Urothelium cell line (cell line): ENCODE measurements around the gene MICB.
"Not testable (repeated sequence)": the region's sequence is repeated elsewhere in the genome, so short reads cannot be mapped to it uniquely, and the experiment has no call there.

Experiments used
- DNase-seq: peaks from one replicate; pipeline ENCODE4 v3.0.0; 2011; ENCODE audit warnings: low spot score, mixed read lengths
- FAIRE-seq: peaks from 2 replicates; lab custom pipeline; 2011; peaks lifted over from hg19 to GRCh38; lab: Jason Lieb, UNC

MICB gene

DNA sequence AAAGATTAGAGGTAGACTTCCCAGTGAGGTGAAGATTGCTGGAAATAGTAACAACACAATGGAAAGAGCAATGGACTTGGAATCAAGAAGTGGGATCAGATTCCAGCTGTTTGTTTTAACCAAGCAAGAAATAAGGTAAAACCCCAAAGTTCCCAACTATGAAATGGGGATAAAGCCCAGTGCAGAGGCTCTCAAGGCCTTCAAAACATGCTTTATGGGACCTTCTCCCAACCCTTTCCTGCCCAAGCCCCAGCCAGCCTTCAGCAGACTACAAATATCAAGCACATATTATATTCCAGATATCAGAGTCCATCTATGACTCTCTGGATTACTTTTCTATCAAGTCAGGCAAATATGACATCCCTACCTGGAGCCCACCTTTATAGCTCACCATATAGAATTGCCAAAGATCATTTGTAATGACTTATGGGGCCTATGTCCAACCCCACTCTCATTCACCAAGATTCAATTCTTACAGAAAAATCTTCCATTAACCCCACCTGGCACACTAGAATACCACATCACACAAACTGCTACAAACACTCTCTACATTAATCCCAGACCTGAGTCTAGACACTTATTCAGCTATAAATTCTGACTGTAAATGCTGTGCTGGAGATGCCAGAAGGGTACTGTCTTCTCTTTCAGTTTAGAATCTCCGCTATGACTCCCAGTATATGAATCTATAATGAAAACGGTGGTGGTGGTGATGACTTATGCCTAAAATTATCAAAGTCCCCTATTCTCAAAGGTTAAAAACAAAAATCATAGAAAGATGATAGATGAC, 37.8 kb downstream of the MICB start:
- no peak for FAIRE-seq
- DNase-seq, result no peak

DNA sequence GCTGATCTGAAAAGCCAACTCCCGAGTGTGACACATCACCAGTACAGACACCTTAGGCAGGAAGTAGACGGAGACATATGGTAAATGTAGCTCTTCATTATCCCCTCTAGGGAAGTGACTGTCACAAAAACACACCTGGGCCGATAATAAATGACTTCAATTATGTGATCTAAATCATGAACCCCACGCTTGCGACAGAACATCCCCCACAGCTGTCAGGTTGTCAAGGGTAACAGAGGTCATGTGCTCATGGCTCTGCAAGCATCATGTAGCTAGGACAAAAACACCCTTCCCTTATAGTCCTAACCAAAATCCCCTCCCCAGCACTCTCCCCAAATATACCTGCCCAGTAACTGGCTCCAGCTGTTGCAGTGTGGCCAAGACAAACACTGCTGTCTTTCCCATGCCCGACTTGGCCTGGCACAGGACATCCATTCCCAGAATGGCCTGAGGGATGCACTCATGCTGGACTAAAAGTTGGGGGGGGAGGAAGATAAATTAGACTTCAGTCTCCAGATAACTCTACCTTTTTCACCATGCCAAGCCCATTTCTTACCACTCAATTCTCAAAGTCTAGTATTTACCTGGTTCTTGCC, 41.0 kb downstream of the MICB start:
- FAIRE-seq (no peak), DNase-seq (no peak)

DNA sequence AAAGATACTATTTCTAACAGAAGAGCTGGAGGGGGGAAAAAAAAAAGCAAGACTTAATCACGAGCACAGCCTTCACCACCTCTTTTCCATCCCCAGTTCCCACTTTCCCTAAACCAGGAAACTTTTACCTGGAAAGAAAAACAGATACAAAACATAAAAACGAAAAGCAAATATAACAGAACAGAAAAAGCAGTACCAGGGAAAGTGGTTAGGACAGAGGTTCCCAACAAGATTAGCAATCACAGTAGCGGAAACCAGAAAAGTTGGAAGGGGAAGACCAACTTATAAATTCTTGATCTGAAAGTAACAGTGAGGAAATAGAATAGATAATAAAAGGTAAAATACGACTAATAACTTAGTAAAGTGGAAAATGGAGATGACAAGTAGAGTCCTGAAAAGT, 42.7 kb downstream of the MICB start:
- FAIRE-seq, result no peak

GRCh38 chr6:31541059-31541657, 43.2 kb downstream of the MICB start:
- no peak for DNase-seq
- FAIRE-seq, result no peak

More for the DNA sequence above, 42.7 kb downstream of the MICB start:
- DNase-seq, result no peak

- FAIRE-seq, result no peak
- peak; percentile 97 for DNase-seq
Observed at GRCh38 chr6:31541658-31542521, 43.9 kb downstream of the MICB start, which contains the start of gene DDX39B. TSS of gene DDX39B (minus strand) at chr6:31542003. CDS start at chr6:31540532, 1,471 bp downstream.

DNA sequence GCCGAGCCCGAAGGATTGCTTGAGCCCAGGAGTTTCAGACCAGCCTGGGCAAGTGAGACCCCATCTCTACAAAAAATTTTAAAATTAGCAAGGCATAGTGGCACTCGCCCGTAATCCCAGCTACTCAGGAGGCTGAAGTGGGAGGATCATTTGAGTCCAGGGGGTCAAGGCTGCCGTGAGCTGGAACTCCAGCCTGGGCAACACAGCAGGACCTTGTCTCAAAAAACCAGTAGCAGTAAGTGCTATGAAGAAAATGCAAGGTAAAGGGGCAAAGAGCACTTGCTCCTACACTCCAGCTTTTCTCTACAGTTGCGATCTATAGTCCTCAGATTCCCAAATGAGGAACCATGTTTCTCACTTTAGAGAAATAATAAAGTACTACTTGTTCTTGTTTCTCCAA, 45.7 kb downstream of the MICB start:
- FAIRE-seq (no peak), DNase-seq (no peak)

DNA sequence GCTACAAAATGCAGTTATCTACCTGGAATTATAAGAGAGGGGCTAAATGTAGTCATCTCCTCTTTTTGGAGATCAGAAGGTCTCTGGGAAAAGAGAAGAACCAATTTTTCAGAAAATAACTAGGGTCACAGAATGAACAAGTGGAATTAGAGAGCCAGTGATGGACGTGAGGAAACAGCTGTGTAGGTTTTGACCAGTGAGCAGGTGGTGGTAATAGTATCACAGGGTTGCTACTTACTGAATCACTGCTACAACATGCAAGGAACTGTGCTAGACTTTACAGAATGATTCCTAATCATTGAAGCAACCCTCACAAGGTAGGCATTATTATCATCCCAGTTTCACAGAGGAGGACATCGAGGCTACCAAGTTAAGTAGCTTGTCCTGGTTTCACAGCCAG, 46.7 kb downstream of the MICB start:
- no peak for DNase-seq
- FAIRE-seq, result no peak

DNA sequence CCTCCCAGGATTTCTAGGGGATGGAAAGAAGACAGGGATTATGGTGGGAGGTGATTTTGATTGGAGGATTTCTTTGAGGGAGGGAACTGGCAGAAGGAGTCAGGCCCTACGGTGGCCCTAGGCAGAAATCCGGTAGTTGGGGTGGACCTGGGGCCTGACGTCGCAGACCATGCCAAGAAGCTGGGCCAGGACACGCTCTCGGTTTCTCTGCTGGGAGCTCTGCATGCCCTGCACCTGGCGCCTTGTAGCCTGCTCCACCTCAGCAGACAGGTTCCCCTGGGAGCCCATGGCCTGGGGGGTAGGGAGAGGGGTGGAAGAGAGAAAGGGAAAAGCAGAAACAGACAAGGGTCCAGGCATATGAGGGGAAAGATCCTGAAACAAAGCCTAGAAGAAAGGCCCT, 47.3 kb downstream of the MICB start:
- no peak for DNase-seq
- no peak for FAIRE-seq

GRCh38 chr6:31546339-31546957, 48.5 kb downstream of the MICB start, which contains the start of gene ATP6V1G2:
TSS of gene ATP6V1G2 (minus strand) at chr6:31546608. CDS start at chr6:31546559, 49 bp downstream.
- DNase-seq (peak; percentile 84), FAIRE-seq (no peak)

GRCh38 chr6:31546958-31547726, 49.2 kb downstream of the MICB start, which contains the start of gene NFKBIL1:
TSS of gene NFKBIL1 (plus strand) at chr6:31547608. CDS start at chr6:31547695, 87 bp downstream.
- FAIRE-seq (no peak), DNase-seq (peak; percentile 93)

GRCh38 chr6:31547727-31548543, 50.0 kb downstream of the MICB start:
- no peak for DNase-seq
- no peak for FAIRE-seq

DNA sequence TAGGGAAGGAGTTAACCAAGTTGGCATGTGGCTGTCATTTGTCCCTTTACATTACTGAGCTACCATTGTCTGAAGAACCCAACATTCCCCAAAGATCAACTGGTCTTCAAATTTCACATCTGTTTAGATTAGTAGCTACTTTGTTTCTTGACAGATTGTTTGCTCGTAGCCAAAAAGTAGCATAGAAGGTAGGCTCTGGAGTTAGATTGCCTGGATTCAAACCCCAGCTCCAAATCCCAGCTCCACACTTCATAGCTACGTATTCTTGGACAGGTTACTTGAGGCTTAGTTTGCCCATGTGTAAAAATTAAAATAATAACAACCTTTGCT, 50.6 kb downstream of the MICB start:
- DNase-seq (no peak), FAIRE-seq (no peak)

GRCh38 chr6:31551371-31551770, 53.4 kb downstream of the MICB start:
- FAIRE-seq, DNase-seq: not testable (repeated sequence)

- no peak for DNase-seq
- no peak for FAIRE-seq
Observed at GRCh38 chr6:31556307-31556706, 58.4 kb downstream of the MICB start.

GRCh38 chr6:31557443-31558317, 59.7 kb downstream of the MICB start:
- DNase-seq, result no peak
- no peak for FAIRE-seq

- no peak for DNase-seq
- no peak for FAIRE-seq
Observed at GRCh38 chr6:31558318-31558625, 60.3 kb downstream of the MICB start.

- DNase-seq (no peak), FAIRE-seq (no peak)
Observed at GRCh38 chr6:31558631-31559500, 60.9 kb downstream of the MICB start.
